HG02938 (cell line): ENCODE measurements around the gene TMEM82.
"Not testable (repeated sequence)": the region's sequence is repeated elsewhere in the genome, so short reads cannot be mapped to it uniquely, and the experiment has no call there.

Experiments used
- ATAC-seq: cut with Tn5 transposase; IDR thresholded peaks from one replicate; pipeline ENCODE4 v1.9.1; 2021; ENCODE audit warnings: mild to moderate bottlenecking, moderate library complexity; ENCODE audit not compliant: unreplicated experiment

TMEM82 gene

GRCh38 chr1:15742339-15742801, at the start of gene TMEM82:
Gene TMEM82, plus strand, starts transcription at chr1:15742499. Its CDS starts 61 bp downstream, at chr1:15742560.
- ATAC-seq: no peak

GRCh38 chr1:15693371-15693770, 48.9 kb upstream of the TMEM82 start:
- ATAC-seq: no peak

GRCh38 chr1:15696956-15697521, 45.3 kb upstream of the TMEM82 start:
- peak; percentile 87 for ATAC-seq

GRCh38 chr1:15698201-15698600, 44.1 kb upstream of the TMEM82 start:
- ATAC-seq: no peak

GRCh38 chr1:15699321-15699720, 43.0 kb upstream of the TMEM82 start:
- ATAC-seq: not testable (repeated sequence)

- no peak for ATAC-seq
Observed at GRCh38 chr1:15700508-15700907, 41.8 kb upstream of the TMEM82 start.

- no peak for ATAC-seq
Observed at GRCh38 chr1:15701784-15702183, 40.5 kb upstream of the TMEM82 start.

- no peak for ATAC-seq
Observed at GRCh38 chr1:15702722-15703550, 39.4 kb upstream of the TMEM82 start.

GRCh38 chr1:15703562-15703961, 38.7 kb upstream of the TMEM82 start:
- no peak for ATAC-seq

- no peak for ATAC-seq
Observed at GRCh38 chr1:15704526-15705183, 37.6 kb upstream of the TMEM82 start.

- no peak for ATAC-seq
Observed at GRCh38 chr1:15705184-15705566, 37.1 kb upstream of the TMEM82 start.

- ATAC-seq: no peak
Observed at GRCh38 chr1:15706751-15707150, 35.5 kb upstream of the TMEM82 start.

GRCh38 chr1:15707239-15707925, 34.9 kb upstream of the TMEM82 start:
- ATAC-seq: no peak

- no peak for ATAC-seq
Observed at GRCh38 chr1:15708486-15709137, 33.7 kb upstream of the TMEM82 start.

GRCh38 chr1:15709226-15709625, 33.1 kb upstream of the TMEM82 start:
- ATAC-seq: no peak

- ATAC-seq: no peak
Observed at GRCh38 chr1:15712168-15712567, 30.1 kb upstream of the TMEM82 start.

GRCh38 chr1:15714406-15715136, 27.7 kb upstream of the TMEM82 start:
- ATAC-seq: no peak

GRCh38 chr1:15717418-15718125, 24.7 kb upstream of the TMEM82 start:
- no peak for ATAC-seq

- no peak for ATAC-seq
Observed at GRCh38 chr1:15718199-15718601, 24.1 kb upstream of the TMEM82 start.
